ENCODE results near the gene LEO1.
A peak's percentile ranks its signal among the peaks of the same experiment; 100 is the strongest.

The LEO1 gene

DNA sequence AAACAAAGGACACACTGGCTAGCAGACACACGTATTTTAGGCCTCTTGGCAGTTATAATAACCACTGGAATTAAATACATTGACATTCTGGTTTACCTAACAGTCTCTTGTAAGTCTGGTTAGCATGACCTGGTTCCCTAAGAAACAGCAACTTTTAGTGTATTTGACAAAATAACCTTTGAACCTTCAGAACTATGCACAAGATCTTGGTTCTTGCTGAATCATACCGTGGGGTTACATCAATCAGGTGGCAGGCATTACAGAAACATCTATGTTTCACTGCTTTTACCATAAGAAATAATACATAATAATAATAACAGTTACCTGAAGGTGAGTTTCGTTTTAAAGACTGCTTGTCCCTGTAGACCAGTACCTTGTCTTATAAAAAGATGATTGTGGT lies 18.8 kb downstream of the LEO1 start:
- TF ChIP-seq, protein P1, sequence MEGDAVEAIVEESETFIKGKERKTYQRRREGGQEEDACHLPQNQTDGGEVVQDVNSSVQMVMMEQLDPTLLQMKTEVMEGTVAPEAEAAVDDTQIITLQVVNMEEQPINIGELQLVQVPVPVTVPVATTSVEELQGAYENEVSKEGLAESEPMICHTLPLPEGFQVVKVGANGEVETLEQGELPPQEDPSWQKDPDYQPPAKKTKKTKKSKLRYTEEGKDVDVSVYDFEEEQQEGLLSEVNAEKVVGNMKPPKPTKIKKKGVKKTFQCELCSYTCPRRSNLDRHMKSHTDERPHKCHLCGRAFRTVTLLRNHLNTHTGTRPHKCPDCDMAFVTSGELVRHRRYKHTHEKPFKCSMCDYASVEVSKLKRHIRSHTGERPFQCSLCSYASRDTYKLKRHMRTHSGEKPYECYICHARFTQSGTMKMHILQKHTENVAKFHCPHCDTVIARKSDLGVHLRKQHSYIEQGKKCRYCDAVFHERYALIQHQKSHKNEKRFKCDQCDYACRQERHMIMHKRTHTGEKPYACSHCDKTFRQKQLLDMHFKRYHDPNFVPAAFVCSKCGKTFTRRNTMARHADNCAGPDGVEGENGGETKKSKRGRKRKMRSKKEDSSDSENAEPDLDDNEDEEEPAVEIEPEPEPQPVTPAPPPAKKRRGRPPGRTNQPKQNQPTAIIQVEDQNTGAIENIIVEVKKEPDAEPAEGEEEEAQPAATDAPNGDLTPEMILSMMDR (IDR thresholded peaks at IDR 0.05): no peak
- no peak overlapping the region for H3K27ac Mint-ChIP-seq

DNA sequence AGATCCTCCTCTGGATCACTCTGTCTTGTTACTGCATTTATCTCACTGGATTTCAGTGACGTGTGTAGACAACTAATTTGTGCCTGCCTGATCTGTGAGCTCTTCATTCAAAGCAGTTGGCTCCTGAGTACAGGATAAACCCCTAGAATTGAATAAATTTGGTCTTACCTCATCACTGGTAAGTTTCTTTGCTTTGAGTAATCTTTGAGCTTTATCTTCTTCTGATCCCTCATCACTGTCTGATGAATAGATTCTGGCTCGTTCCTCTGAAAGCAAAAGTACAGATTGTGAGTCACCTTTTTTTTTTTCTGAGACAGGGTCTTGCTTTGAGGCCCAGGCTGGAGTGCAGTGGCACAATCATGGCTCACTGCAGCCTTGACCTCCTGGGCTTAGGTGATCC lies 24.5 kb downstream of the LEO1 start:
- Mint-ChIP-seq H3K27me3 (ENCODE audit: low read depth, poor library complexity) (no peaks in the 10 kb centered on the region), H3K4me3 (no peak overlapping the region), H3K4me1 (peaks cover 9% of the 10 kb centered on the region), H3K9me3 (no peaks in the 10 kb centered on the region), H3K36me3 (ENCODE audit: low read depth) (peaks cover 72% of the 10 kb centered on the region), H3K27ac (no peak overlapping the region)
- no peak for DNase-seq
- TF ChIP-seq, protein P1 (IDR thresholded peaks at IDR 0.05): no peak

More for the DNA sequence above, 18.8 kb downstream of the LEO1 start:
- Mint-ChIP-seq H3K4me1 (no peaks in the 10 kb centered on the region), H3K4me3 (no peak overlapping the region), H3K9me3 (no peaks in the 10 kb centered on the region), H3K36me3 (ENCODE audit: low read depth) (peaks cover 79% of the 10 kb centered on the region), H3K27me3 (ENCODE audit: low read depth, poor library complexity) (no peaks in the 10 kb centered on the region)
- DNase-seq: no peak

DNA sequence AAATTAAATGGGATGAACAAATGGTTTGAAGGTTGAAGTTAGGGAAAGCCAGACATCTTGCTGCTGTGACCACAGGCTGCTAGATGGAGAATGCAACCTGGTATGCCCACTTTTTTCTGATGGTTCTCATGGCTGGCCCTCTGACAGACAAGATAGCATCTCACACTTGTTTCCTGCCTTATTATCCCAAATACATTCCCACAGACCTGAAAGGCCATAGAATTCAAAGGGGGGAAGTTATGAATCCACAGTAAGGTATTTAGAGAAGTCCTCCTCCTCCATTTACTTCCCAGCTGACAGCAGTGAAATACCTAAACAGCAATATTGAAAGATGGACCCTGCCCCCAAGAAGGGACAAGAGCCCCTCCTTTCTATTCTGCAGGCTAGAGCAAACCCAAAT lies 32.4 kb downstream of the LEO1 start:
- Mint-ChIP-seq H3K36me3 (ENCODE audit: low read depth) (peaks cover 65% of the 10 kb centered on the region), H3K4me1 (no peaks in the 10 kb centered on the region), H3K4me3 (no peak overlapping the region), H3K9me3 (no peaks in the 10 kb centered on the region), H3K27ac (no peak overlapping the region), H3K27me3 (ENCODE audit: low read depth, poor library complexity) (no peaks in the 10 kb centered on the region)
- TF ChIP-seq, protein P1 (IDR thresholded peaks at IDR 0.05): no peak
- DNase-seq: no peak

DNA sequence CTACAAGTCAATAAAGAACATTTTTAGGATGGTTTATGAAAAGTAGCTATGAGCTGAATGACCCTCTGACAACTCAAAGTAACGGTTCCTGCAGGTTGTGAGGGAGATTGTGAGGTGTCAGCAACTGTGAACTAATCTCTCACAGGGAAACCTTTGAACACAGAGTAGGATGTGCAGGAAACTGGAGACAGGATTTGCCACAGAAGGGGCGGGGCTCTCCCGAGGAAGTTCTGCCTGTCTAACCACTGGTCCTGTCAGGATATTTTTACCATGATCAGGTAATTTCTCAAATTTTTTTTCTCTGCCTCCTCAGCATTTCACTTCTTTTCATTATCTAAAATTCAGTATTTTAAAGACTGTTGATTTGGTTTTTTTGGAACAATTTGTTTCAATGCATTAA lies 33.3 kb downstream of the LEO1 start:
- TF ChIP-seq, protein P1 (IDR thresholded peaks at IDR 0.05): no peak
- H3K4me3 Mint-ChIP-seq: no peak overlapping the region
- H3K36me3 Mint-ChIP-seq (ENCODE audit: low read depth): peaks cover 58% of the 10 kb centered on the region
- DNase-seq: no peak
- H3K27me3 Mint-ChIP-seq (ENCODE audit: low read depth, poor library complexity): no peaks in the 10 kb centered on the region
- no peaks in the 10 kb centered on the region for H3K9me3 Mint-ChIP-seq
- H3K4me1 Mint-ChIP-seq: no peaks in the 10 kb centered on the region
- no peak overlapping the region for H3K27ac Mint-ChIP-seq

DNA sequence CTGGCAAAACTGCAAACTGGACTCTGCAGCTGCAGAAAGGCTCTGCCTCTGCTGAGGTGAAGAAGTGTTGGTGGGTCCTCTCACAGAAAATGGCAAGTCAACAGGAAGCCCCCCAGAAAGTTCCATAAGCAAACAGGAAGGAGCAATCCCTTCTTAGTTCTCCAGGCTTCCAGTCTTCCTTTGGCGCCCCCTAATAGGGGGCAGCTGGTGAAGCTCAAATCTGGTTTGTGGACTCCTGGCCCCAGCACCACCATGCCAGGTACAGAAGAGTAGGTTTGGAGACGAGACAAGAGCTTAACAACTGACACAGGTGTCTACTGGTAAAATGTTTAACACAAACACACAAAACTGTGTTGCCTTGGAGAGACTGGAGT lies 35.5 kb downstream of the LEO1 start:
- H3K4me3 Mint-ChIP-seq: no peak overlapping the region
- H3K27me3 Mint-ChIP-seq (ENCODE audit: low read depth, poor library complexity): no peaks in the 10 kb centered on the region
- H3K4me1 Mint-ChIP-seq: no peaks in the 10 kb centered on the region
- no peak overlapping the region for H3K27ac Mint-ChIP-seq
- H3K36me3 Mint-ChIP-seq (ENCODE audit: low read depth): peaks cover 45% of the 10 kb centered on the region
- TF ChIP-seq, protein P1 (IDR thresholded peaks at IDR 0.05): no peak
- no peaks in the 10 kb centered on the region for H3K9me3 Mint-ChIP-seq
- no peak for DNase-seq

DNA sequence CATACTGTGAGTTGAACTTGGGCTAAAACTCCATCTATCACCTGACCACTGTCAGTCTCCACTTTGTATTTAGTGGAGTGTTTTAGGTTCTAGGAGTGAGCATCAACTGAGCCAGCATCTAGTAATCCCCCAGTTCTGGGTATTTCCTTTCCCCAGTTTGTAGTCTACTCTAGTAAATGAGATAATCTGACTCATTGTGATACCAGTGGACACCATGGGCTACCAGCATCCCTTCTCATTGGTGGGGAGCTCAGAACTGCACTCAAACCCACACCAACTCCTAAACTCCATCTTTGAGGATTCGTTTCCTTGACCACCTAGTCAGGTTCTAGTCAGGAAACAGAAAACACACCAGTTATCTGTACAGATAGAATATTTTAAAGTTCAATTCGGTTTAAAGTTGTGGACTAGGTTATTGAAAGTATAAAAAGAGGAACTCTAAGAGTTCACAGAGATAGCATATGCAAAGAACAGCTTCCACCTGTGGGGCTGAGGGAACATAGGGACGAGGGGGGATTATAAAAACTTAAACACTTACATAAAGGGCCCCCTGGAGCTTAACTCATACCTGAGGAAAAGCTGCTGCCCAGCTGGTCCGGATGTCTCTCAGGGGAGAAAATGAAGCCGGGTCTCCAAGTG lies 36.0 kb downstream of the LEO1 start:
- H3K4me1 Mint-ChIP-seq: no peaks in the 10 kb centered on the region
- no peaks in the 10 kb centered on the region for H3K27me3 Mint-ChIP-seq (ENCODE audit: low read depth, poor library complexity)
- DNase-seq: no peak
- peaks cover 40% of the 10 kb centered on the region for H3K36me3 Mint-ChIP-seq (ENCODE audit: low read depth)
- no peaks in the 10 kb centered on the region for H3K9me3 Mint-ChIP-seq
- TF ChIP-seq, protein P1 (IDR thresholded peaks at IDR 0.05): no peak
- peak overlapping the region; percentile 30 for H3K4me3 Mint-ChIP-seq
- no peak overlapping the region for H3K27ac Mint-ChIP-seq
